Measurements from ENCODE around the gene PLEKHA3.

PLEKHA3 gene

GRCh38 chr2:178506949-178507348, 26.7 kb downstream of the PLEKHA3 start:
- H3K27ac ChIP-seq: no peak overlapping the region
- TF ChIP-seq CTCF (IDR thresholded peaks at IDR 0.05): no peak
- no peaks in the 10 kb centered on the region for H3K27me3 ChIP-seq
- H3K9me3 ChIP-seq: no peaks in the 10 kb centered on the region
- H3K36me3 ChIP-seq: peaks cover 34 to 71% (median 35%) of the 10 kb centered on the region in 3 donors
- no peaks in the 10 kb centered on the region for H3K4me1 ChIP-seq
- intact Hi-C loops (cut with DNase I; ENCODE audit: low total_unique reads): no loop called here
- no peak for DNase-seq
- no peak overlapping the region for H3K4me3 ChIP-seq

- no peaks in the 10 kb centered on the region for H3K9me3 ChIP-seq
- no peak overlapping the region for H3K27ac ChIP-seq
- H3K4me1 ChIP-seq: no peaks in the 10 kb centered on the region
- intact Hi-C loops (cut with DNase I; ENCODE audit: low total_unique reads): no loop called here
- DNase-seq: no peak
- no peak for TF ChIP-seq CTCF (IDR thresholded peaks at IDR 0.05)
- peaks cover 17 to 68% (median 19%) of the 10 kb centered on the region in 3 donors for H3K36me3 ChIP-seq
- H3K4me3 ChIP-seq: no peak overlapping the region
- no peaks in the 10 kb centered on the region for H3K27me3 ChIP-seq
Measured at GRCh38 chr2:178508646-178509045, 28.4 kb downstream of the PLEKHA3 start.

GRCh38 chr2:178510384-178510783, 30.1 kb downstream of the PLEKHA3 start:
- DNase-seq: no peak
- H3K4me1 ChIP-seq: no peaks in the 10 kb centered on the region
- intact Hi-C loops (cut with DNase I; ENCODE audit: low total_unique reads): no loop called here
- no peak for TF ChIP-seq CTCF (IDR thresholded peaks at IDR 0.05)
- H3K36me3 ChIP-seq: peaks cover 0 to 50% (median 5%) of the 10 kb centered on the region in 3 donors
- no peak overlapping the region for H3K4me3 ChIP-seq
- no peaks in the 10 kb centered on the region for H3K27me3 ChIP-seq
- no peaks in the 10 kb centered on the region for H3K9me3 ChIP-seq
- H3K27ac ChIP-seq: no peak overlapping the region

GRCh38 chr2:178512484-178512883, 32.2 kb downstream of the PLEKHA3 start:
- H3K4me1 ChIP-seq: no peaks in the 10 kb centered on the region
- intact Hi-C loops (cut with DNase I; ENCODE audit: low total_unique reads): no loop called here
- no peak for DNase-seq
- no peaks in the 10 kb centered on the region for H3K27me3 ChIP-seq
- H3K36me3 ChIP-seq: peaks cover 0 to 42% (median 7%) of the 10 kb centered on the region in 3 donors
- no peak overlapping the region for H3K27ac ChIP-seq
- no peak overlapping the region for H3K4me3 ChIP-seq
- H3K9me3 ChIP-seq: no peaks in the 10 kb centered on the region
- TF ChIP-seq CTCF (IDR thresholded peaks at IDR 0.05): no peak

- no peaks in the 10 kb centered on the region for H3K9me3 ChIP-seq
- no peak overlapping the region for H3K27ac ChIP-seq
- no peak overlapping the region for H3K4me3 ChIP-seq
- intact Hi-C loops (cut with DNase I; ENCODE audit: low total_unique reads): no loop called here
- H3K27me3 ChIP-seq: no peaks in the 10 kb centered on the region
- H3K36me3 ChIP-seq: peaks cover 0 to 56% (median 17%) of the 10 kb centered on the region in 3 donors
- no peaks in the 10 kb centered on the region for H3K4me1 ChIP-seq
- no peak for TF ChIP-seq CTCF (IDR thresholded peaks at IDR 0.05)
- DNase-seq: no peak
Measured at GRCh38 chr2:178513876-178514275, 33.6 kb downstream of the PLEKHA3 start.

GRCh38 chr2:178514664-178515063, 34.4 kb downstream of the PLEKHA3 start:
- Histone ChIP-seq H3K36me3 (peaks cover 0 to 52% (median 22%) of the 10 kb centered on the region in 3 donors), H3K27ac (no peak overlapping the region), H3K4me1 (no peaks in the 10 kb centered on the region), H3K9me3 (no peaks in the 10 kb centered on the region), H3K27me3 (no peaks in the 10 kb centered on the region), H3K4me3 (no peak overlapping the region)
- no peak for DNase-seq
- intact Hi-C loops (cut with DNase I; ENCODE audit: low total_unique reads): no loop called here
- TF ChIP-seq CTCF (IDR thresholded peaks at IDR 0.05): no peak
